GM19239 (cell line): Measurements from ENCODE around the gene LYZL4.

Source experiments
- DNase-seq: peaks from one replicate; pipeline ENCODE4 v3.0.0; 2011; ENCODE audit warnings: low spot score; ENCODE audit not compliant: insufficient read length
- FAIRE-seq: peaks from 2 replicates; lab custom pipeline; 2011; peaks lifted over from hg19 to GRCh38; lab: Jason Lieb, UNC

The LYZL4 gene, protein sequence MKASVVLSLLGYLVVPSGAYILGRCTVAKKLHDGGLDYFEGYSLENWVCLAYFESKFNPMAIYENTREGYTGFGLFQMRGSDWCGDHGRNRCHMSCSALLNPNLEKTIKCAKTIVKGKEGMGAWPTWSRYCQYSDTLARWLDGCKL

DNA sequence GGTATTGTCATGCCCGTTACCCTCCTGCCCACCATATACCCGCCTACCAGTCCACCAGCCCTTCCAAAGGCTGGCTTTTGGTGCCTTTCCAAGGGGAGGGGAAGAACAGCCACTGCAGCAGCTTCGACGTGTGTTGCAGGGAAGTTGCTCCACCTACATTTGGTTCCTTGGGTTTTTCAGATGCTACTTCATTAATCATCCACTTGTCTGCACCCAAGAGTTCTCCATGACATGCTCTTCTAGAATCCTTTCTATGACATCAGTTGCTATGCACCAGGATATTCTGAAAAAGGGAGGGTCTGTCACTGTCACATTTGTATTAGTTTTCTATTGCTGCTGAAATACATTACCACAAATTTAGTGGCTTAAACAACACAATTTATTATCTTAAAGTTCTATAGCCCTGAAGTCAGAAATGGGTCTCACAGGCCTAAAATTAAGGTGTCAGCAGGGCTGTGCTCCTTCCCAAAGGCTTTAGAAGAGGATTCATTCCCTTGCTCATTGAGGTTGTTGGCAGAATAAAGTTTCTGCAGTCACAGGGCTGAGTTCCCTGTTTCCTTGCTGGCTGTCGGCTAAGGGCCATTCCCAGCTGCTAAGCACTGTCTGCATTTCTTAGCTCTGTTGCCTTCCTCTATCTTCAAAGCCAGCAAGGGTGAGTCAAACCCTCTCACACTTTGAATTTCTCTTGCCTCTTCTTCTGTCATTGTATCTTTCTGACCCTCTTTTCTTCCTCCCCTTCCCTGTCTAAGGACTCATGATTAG is at the start of gene LYZL4:
Gene LYZL4 (minus strand): TSS at position 241 of the 762 bp plus-strand sequence. CDS start 3,359 bp downstream, outside the sequence.
- FAIRE-seq (no peak), DNase-seq (no peak)

DNA sequence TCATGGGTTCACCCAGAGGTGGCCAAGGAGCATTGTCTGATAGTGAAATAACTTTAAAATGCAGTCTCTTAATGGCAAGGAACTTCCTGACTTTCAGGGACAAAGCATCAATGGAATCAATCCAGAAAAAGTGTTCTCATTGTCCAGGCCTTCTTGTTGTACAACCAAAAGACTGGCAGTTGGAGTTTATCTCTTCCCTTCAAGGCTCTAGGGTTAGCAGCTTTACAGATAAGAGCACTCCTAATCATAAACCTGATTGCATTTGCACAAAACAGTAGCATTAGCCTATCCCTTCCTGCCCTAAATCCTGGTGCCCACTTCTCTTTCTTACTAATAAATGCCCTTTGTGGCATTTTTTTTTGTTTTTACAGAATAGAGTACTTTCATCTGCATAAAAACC is 48.7 kb upstream of the LYZL4 start:
- FAIRE-seq (no peak), DNase-seq (no peak)

- DNase-seq (no peak), FAIRE-seq (no peak)
These were observed 45.8 kb upstream of the LYZL4 start for GRCh38 chr3:42456211-42456610.

- FAIRE-seq, result no peak
- DNase-seq, result no peak
These were observed 41.3 kb upstream of the LYZL4 start for GRCh38 chr3:42451546-42452230.

DNA sequence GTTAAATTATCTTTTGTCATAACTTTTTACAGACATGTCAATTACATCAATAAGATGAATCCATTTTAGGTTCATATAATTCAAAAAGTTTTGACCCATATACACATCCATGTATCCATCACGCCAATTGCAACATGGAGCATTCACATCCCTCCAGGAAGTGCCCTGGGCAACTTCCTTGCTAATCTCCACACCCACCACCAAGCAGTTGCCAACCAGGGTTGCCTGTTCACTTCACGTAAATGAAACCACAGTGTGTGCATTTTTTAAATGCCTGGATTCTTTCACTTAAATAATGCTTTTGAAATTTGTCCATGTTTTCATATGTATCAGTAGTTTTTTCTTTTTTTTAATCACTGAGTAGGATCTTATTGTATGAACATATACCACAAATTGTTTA is 40.7 kb upstream of the LYZL4 start:
- FAIRE-seq, result no peak
- DNase-seq, result no peak

GRCh38 chr3:42450567-42450966 is 40.2 kb upstream of the LYZL4 start:
- no peak for DNase-seq
- no peak for FAIRE-seq

GRCh38 chr3:42447481-42447880 is 37.1 kb upstream of the LYZL4 start:
- no peak for FAIRE-seq
- DNase-seq, result no peak

DNA sequence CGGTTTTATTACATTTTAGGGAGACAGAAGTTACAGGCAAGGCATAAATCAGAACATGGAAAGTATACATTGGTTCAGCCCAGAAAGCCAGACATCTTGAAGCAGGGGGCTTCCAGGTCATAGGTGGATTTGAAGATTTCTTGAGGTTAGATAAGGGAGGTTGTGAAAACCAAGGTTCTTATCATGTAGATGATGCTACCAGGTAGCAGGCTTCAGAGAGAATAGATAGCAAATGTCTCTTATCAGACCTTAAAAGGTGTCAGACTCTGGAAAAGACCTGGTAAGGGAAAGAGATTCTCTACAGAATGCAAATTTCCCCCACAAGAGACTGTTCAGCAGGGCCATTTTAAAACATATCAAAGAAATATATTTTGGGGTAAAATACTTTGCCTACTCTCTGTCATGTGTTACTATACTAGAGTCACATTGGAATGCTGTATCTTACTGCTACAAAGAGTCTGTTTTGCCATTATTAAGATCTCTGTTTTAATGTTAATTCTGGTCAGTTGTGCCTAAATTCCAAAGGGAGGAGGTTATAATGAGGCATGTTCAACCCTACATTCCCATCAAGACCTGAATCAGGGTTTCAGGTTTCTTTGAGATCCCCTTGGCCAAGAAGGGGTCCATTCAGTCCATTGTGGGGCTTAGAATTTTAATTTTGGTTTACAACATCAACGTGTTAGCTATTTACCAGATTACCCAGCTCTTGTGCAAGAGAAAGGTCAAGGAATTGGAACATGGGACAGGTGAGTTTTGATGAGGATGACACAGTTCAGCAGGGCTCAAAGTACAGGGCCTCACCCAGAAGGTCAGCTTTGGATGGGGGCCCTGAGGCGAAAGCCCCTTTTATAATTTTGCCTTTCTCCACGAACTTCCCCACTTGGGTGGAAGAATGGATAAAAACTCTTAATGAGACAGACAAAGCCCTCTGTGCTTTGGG is 36.0 kb upstream of the LYZL4 start:
- FAIRE-seq (no peak), DNase-seq (no peak)

DNA sequence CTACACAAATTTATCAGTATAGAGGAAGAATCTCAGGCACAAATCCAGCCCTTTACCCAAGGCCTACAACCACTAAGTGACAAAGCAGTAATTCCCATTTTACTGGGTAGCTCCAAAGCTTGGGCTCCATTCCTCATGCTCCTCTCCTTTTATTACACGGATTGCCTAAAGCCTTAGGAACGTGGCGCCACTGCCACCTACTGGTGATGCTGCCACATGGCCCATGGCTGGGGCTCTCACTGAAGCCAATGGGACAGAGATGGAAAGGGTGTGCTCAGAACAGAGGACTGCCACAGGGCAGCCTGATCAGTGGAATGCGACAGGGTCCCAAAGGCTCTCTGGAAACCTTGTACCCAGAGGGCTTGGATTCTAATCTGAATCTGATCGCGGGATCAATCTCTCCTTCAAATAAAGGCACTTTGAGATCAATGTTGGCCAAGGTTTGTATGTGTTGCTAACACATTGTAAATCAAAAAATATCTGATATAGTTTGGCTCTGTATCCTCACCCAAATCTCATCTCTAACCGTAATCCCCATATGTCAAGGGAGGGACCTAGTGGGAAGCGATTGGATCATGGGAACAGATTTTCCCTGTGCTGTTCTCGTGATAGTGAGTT is 33.5 kb upstream of the LYZL4 start:
- FAIRE-seq, result peak; percentile 90

DNA sequence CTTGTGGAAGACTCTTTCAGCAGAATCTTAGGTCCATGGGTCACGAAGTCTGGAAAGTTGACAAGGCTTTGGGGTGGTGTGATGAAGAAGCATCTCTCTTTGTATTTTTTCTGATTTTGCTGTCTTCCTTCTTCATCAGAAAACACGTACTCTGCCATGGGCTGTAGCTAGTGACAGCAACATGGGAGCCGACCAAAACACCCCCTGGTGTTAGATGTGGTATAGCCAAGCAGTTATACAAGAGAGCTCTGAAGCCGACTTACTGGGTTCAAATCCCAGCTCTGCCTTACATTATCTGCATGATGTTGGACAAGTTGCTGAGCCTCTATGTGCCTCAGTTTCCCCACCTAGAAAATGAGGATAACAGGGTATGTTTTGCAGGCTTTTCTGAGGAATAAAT is 32.9 kb upstream of the LYZL4 start:
- no peak for FAIRE-seq
- DNase-seq, result no peak

More for the DNA sequence above, 33.5 kb upstream of the LYZL4 start:
- DNase-seq, result peak; percentile 65

- DNase-seq, result no peak
These were observed 32.2 kb upstream of the LYZL4 start for GRCh38 chr3:42442640-42443039.

DNA sequence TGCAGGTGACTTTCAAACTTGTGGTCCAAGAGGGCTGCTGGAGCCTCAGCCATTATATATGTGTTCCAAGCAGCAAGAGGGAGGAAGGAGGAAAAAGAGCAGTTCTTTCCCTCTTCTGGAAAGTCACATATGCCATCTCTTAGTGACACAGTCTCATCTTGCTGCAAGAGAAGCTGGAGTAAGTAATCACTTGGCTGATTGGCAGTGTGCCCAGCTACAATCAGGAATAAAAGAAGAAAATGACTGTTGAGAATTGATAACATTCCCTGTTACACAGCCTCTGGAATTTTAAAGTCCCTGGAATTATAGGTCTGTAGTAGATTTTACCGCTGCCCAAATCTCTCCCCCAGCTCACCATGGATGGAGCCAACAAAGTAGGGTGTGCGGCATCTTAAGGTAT is 31.4 kb upstream of the LYZL4 start:
- DNase-seq (no peak), FAIRE-seq (no peak)

More at GRCh38 chr3:42442640-42443039, 32.2 kb upstream of the LYZL4 start:
- FAIRE-seq, result no peak

GRCh38 chr3:42440924-42441323 is 30.5 kb upstream of the LYZL4 start:
- DNase-seq (no peak), FAIRE-seq (no peak)

GRCh38 chr3:42439261-42440115 is 29.1 kb upstream of the LYZL4 start:
- FAIRE-seq (no peak), DNase-seq (no peak)

GRCh38 chr3:42438758-42439157 is 28.3 kb upstream of the LYZL4 start:
- DNase-seq, result no peak
- no peak for FAIRE-seq

DNA sequence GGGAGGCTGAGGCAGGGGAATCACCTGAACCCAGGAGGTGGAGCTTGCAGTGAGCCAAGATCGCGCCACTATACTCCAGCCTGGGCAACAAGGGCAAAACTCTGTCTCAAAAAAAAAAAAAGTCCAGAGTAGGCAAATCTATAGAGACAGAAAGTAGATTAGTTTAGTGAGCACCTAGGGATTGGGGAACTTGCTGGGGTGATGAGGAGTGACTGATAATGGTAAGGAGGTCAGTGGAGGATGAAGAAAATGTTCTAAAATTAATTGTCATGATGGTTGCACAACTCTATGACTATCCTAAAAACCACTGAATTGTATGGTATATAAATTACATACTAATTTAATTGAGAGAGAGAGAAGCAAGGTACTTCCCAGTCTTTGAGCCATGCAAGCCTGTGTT is 27.8 kb upstream of the LYZL4 start:
- no peak for FAIRE-seq
- no peak for DNase-seq

- no peak for FAIRE-seq
- DNase-seq, result no peak
These were observed 24.5 kb upstream of the LYZL4 start for GRCh38 chr3:42434777-42435380.

- no peak for DNase-seq
- no peak for FAIRE-seq
These were observed 22.1 kb upstream of the LYZL4 start for GRCh38 chr3:42432485-42432884.
